H1 (cell line): Measurements from ENCODE around the gene PGM2L1. TPM values are rescaled to one million over a fixed set of nuclear protein-coding genes. Genes with fewer than 3 reads are reported as not detected.

Experiments
- GTF2F1 ChIP-seq: IDR thresholded peaks from 2 replicates; pipeline ENCODE4 v1.6.1; 2012; ENCODE audit warnings: low read depth, low read length, improper control_type of control experiment, borderline replicate concordance
- RXRA ChIP-seq: IDR thresholded peaks from 2 replicates; pipeline ENCODE4 v1.6.1; 2011; ENCODE audit warnings: low read depth, mild to moderate bottlenecking, low read length, moderate library complexity; ENCODE audit not compliant: insufficient read depth
- polyA plus RNA-seq, 7 experiments: library from polyadenylated mRNA; depleted of rRNA in 3 of 7; stranded (reverse) in 5 of 7; unstranded in 2 of 7; fragments of >200 nt in 5 of 7; fragments of 200-250 nt in 2 of 7; gene quantifications; 1 replicate in 5 of 7; 2 replicates in 1 of 7; 4 replicates in 1 of 7; pipeline versions ENCODE4 v1.2.1 to v1.2.3, GENCODE V29; 2011 to 2013; ENCODE audit warnings: missing spikeins in 2 of 7, mixed read lengths in 2 of 7
- total RNA-seq: library from RNA; stranded (reverse); fragmentation: NEBNext Ultra II Directional; extraction: Animal tissue kit (Norgen Biotek cat#: 25700); gene quantifications from 2 replicates; pipeline ENCODE4 v1.2.1, GENCODE V29; 2021

Gene PGM2L1
- total and polyA plus RNA-seq, 2 of the 8 experiments (the other 6 are each of a cell fraction or from before 2014, with no cell fraction given) = 5.0 to 42.7 TPM

- TF ChIP-seq RXRA = no peak
- TF ChIP-seq GTF2F1 = no peak
Observed at GRCh38 chr11:74390697-74391096, 7.5 kb downstream of the PGM2L1 start (continued).
